Activated CD4-positive, alpha-beta T cell treated with anti-CD3 and anti-CD28 coated beads, Interleukin-2, amount 50 U/mL, for 1 hour (primary cell): ENCODE results near the gene RICTOR.
"Not testable (repeated sequence)": the region's sequence is repeated elsewhere in the genome, so short reads cannot be mapped to it uniquely, and the experiment has no call there.

Source experiments
- DNase-seq: peaks from one replicate; pipeline ENCODE4 v3.0.0-alpha.2; 2020

The RICTOR gene

DNA sequence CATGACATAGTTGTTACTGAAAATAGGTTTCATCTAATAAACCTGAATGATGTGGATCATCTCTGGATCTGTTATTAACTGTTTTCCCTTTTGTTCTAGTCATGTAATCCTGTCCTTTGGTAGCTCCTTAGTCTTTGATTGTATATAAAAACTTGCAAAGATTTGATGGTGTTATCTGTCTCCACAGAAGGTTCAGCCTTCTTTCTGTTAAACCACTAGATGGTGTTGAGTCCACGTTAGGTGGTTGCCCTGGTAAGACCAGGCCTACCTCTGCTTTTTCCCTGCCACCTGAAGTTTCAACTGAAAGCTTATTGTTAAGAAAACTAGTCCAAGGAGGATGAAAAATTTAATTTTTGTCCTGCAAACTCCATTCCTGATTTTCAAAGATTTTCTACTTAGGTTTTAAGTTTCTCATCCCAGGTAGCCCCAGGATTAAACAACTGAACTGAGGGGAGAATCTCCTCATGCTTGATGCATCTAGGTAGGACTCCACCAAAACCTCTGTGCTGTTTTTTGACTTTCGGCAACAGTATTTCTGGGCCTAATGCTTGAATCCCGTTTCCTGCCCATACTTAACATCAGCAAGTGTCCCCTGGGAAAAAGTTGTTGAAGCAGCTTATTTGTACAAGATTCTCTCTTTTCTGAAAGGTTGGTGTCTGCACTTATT is 68.5 kb downstream of the RICTOR start:
- no peak for DNase-seq

DNA sequence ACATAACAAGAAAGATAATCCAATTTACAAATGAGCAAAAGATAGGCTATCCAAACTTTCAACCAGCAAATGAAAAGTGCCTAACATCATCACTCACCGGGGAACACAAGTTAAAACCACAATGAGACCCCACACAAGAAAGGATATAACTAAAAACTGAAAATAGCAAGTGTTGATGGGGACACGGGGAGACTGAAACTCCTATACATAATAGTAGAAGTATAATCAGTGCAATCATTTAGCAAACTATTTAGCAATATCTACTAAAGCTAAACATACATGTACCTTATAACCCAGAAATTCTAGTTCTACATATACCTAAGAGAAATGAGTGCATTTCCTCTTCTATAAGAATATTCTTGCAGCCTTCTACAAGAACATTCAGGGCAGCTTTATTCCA is 72.5 kb downstream of the RICTOR start:
- DNase-seq: no peak

DNA sequence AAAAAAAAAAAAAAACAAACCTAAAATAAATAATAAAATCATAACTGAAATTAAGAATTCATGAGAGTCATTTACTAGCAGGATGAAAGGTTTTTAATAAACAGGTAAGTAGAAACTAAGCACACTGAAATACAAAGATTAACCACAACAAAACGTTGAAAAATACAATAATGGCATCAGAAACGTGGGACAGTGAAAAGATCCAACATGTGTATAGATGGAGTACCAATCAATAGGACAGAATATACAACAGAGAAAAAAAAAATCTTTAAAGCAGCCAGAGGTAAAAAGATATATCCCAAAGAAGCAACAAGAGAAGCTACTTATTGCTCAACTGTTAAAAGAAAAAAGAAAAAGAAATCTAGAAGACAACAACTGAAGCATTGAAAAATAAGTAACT is 75.2 kb downstream of the RICTOR start:
- no peak for DNase-seq

DNA sequence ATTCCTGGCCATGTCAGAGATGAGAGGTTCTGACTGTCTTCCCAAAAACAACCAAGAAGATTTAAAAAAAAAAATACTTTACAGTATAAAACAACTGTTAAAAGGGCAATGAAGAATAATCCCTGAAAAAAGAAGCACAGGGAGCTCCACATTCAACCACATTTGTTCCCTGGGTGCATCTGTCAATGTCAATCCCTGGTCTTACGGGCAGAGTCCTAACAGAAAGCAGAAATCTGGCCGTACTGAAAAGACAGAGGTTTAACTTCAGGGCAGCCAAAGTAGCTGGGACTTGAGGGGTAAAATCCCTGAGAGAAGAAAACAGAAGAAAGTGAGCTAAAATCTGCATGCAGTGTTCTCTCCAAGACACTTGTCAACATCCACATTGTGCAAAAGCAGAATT is 76.6 kb downstream of the RICTOR start:
- no peak for DNase-seq

DNA sequence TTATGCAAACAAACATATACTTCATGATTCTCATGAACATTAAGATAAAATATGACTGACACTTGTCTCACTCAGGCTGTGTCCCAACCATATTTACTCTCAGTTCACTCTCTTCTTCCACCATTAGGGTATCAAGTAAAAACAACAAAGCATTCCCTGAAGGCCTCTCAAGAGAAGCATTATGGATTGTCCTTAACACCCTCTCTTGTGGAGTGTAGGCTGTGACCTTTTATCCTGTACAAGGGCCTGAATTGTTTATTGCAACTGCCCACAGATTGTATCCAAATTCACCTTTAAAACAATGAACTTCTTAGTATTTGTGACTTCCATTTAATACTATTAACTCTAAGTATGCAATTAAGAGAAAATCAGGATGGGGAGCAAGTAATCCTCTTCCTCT is 78.1 kb downstream of the RICTOR start:
- no peak for DNase-seq

DNA sequence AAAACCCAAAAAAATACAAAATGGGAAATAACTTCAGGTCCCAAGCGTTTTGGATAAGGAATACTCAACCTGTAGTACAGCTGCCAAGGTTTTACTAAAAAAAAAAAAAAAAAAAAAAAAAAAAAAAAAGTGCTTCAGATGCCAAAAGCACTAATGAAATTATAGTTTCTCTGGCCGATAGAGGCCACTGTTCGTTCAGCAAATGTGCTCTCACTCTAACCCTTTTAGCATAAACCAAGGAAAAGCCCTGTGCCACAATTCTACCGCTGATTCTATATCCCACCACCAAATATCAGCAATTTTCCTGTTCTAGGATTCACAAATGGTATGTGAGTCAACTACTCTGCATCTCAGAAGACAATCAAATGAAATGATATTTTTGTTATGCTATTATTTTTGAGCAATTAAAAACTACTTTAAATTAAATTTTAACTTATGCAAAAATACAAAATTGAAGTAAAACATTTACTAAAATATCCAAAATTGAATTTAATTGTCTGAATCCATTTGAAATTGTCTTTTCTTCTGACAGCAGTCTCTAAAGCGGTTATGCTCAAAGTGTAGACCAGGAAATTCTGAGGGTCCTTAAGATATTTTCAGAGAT is 79.8 kb downstream of the RICTOR start:
- no peak for DNase-seq

DNA sequence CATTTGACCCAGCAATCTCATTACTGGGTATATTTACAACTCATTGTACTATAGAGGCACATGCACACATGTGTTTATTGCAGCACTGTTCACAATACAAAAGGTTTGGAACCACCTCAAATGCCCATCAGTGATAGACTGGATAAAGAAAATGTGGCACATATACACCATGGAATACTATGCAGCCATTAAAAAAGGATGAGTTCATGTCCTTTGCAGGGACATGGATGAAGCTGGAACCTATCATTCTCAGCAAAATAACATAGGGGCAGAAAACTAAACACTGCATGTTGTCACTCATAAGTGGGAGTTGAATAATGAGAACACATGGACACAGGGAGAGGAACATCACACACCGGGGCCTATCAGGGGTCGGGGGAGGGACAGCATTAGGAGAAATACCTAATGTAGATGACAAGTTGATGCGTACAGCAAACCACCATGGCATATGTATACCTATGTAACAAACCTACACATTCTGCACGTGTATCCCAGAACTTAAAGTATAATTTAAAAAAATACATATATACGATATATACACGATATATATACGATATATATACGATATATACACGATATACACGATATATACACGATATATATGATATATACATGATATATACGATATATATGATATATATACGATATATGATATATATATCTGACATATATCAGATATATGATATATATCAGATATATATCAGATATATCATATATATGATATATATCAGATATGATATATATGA is 84.1 kb downstream of the RICTOR start:
- not testable (repeated sequence) for DNase-seq

DNA sequence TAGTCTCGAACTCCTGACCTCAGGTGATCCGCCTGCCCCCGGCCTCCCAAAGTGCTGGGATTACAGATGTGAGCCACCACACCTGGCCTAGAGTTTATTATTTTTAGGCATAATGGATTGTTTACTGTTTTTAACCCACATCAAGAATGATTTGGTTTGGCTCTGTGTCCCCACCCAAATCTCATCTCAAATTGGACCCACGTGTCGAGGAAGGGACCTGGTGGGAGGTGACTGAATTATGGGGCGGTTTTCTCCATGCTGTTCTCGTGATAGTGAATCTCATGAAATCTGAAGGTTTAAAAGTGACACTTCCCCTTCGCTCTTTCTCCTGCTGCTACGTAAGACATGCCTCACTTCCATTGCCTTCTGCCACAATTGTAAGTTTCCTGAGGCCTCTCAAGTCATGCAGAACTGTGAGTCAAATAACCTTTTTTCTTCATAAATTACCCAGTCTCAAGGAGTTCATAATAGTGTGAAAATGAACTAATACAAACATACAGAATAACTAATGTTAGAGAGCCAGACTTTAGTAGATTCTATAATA is 88.2 kb downstream of the RICTOR start:
- no peak for DNase-seq

DNA sequence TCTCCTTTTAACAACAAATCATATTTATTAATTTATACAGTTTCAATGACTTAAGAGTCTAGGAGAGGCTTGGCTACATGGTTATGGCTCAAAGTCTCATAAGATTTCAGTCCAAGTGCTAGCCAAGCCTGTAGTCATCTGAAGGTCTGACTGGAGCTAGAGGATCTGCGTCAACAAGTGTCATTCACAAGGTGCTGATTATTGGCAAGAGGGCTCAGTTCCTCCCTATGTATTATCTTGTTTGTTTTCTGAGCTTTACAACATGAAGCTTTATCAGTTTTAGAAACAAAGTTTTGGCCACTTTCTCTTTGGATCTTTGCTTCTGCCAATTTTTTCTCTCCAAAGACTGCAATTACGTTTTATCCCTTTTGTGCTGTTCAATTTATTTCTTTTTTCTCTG is 94.7 kb downstream of the RICTOR start:
- DNase-seq: no peak

DNA sequence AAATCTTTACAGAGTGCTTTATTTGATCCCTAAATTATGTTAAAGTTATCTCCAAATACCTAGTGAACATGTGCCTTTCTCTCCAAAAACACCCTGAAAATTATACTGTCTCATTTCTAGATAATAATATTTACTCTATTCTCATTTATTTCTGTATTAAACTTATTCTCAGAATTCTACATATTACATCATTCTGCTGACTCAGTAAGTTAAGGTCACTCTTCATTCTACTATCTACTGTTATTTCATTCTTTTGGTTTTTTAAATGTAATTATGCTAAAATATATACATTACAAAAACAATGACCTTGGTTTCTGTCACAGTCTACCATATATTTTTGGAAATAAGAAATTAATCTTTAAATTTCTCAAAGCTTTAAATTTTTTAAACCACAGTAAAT is 96.2 kb downstream of the RICTOR start:
- DNase-seq: no peak

DNA sequence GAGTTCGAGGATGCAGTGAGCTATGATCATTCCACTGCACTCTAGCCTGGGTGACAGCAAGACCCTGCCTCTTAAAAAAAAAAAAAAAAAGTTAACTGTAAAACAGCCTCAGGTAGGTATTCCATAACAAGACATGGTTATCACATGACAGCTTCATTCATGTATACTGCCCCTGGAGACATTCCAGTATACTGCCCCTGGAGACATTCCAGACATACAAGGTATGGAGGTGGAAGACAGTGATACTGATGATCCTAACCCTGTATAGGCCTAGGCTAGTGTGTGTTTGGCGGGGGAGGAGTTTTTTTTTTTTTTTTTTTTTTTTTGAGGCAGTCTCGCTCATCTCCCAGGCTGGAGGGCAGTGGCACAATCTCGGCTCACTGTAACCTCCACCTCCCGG is 105.5 kb downstream of the RICTOR start:
- no peak for DNase-seq

DNA sequence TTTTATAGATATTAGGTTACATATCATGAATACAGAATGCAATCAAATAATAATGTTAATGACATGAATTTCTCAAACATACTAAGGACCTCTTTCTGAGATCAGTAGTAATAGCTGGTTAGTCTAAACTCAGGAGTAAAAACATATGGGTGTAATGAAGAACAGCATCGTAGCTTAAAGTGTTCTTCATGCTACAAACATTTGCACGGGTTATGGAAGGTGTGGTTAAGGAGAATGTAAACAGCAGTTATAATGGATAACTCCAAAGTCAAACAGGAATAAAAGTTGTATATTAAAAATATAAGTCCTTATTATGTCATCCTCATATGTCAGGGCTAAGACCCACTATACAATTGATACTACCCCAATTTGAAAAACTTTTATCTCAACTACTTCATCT is 112.5 kb downstream of the RICTOR start:
- DNase-seq: no peak

DNA sequence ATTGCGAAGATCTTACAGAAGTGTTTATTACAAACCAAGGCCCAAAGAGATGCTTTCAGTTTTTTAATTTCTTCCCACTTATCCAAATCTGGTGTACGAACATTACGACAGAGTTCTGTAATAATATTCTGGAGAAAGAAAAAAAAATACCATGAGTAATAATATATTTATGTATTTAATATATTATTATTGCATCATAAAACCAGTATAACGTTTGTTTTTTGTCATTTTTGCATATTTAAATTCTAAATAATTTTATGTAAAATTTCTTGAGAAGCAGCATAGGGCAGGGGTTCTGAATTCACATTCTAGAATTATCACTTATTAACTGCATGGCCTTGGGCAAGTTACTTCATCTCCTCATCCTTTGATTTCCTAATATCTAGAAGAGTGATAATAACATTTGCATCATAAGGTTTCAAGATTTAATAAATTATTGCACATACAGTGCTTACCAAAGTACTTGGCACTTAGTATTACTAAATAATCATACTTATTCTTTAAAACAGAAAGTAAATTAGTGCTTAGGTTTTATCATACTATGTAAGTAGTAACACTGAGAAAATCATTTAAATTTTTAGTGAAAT is 120.7 kb downstream of the RICTOR start:
- no peak for DNase-seq

DNA sequence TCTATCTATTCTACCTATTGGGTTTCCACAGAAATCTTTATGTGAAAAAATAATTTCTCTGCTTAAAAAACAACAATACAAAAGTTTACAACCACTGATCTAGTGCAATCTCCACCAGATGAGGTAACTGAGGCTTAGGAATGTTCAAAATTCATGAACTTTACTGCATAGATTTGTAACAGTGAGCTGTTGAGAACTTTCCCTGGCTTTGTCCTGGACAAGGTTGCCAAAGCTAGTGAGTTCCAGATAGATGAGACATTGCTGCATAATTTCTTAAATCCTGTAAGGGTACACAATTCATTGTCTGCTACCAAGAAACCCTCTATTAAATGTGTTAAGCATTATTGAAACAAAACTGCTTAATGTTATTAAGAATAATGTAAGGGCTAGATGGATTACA is 125.7 kb downstream of the RICTOR start:
- no peak for DNase-seq

DNA sequence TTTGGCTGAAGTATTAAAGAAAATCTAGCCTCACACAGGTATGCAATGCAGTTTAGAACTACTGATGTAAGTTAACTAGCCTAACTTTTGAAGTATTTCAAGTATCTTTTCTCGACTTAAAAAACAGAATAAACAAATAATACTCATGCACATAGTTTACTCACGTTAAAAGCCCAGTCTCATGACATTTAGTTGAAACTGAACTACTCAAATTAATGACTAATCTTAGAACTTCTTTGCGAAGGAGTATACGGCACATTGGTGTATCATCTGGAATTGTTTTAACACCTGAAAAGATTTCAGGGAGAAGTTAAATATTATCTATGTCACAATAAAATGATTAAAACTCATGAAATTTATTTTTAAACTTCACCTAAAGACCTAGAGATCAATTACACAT is 129.9 kb downstream of the RICTOR start:
- no peak for DNase-seq

DNA sequence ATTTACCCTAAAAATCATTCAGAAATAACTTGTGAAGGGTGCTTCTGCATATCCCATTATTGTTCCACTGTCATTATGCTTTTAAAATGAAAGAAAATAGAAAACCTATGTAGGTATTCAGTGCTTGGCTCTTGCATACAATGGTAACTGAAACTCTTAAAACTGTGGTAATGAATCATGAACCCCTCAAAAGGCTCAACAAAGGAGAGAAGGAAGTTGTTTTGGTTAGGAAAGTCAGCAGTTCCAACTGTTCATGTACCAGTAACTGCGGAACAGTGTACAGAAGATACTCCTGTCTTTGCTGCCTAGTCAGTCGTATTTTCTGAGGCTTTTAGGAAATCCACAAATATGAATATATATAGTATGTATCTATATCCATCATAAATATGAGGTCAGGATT is 132.3 kb downstream of the RICTOR start:
- no peak for DNase-seq

DNA sequence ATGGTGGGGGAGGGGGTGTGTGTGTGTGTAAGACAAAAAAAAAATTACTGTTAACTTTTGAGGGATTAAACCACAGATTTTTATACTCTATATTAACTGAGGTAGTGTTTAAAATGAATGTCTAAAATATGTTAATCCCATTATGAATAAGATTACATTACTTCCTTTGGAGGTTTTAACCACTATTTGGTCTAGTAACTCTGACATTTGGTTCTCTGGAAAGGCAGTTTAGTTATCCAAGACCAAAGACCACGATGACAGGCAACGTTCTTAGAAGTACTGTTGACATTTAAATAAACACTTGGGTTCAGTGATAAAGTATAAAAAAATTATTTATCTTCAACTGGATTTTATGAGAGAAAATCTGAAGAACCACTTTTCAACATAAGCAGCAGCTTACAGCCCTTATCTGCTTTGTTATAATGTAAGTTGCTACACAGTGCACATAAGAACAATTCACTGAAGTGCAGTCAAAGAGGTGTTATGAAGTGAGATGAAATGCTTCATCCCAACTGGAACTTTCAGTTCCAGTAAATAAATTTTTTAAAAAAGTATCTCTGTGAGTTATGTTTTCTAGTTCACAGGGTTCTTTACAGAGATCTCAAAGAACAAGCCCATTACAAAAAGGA is 133.9 kb downstream of the RICTOR start:
- no peak for DNase-seq

DNA sequence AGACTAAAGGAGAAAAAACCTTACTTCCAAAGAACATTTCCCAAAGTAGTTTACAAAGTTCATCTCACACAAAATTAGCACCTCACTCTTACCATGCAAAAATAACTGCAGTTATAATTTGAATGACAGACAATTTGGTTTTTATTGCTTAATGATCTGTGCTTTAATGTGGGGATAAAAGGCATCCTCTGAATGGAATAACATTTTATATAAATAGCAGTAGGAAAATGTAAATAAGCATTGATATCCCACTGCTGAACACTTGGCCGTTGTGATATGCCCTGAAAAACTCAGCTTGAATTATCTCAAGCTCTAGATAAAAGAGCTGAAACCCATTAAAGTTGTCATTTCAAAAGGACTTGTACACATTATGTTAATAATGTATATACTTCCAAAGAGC is 135.2 kb downstream of the RICTOR start:
- DNase-seq: no peak

DNA sequence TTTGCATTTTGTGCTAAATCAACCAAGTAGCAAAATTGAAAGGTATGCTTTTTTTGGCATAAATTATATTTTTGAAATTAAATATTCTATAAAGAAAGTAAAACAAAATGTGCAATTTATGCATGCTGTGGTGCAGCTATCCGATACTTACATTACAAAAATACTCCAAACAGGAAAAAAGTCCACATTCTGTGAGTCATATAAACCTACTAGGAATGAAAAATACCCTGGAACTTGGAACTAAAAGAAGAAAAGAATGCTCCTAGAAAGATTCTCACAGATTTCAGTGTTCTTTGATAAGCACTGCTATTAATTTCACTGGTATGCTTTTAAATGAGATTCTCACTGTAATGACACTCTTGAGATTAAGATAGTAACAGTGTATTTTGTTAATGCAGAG is 135.8 kb downstream of the RICTOR start:
- DNase-seq: no peak

DNA sequence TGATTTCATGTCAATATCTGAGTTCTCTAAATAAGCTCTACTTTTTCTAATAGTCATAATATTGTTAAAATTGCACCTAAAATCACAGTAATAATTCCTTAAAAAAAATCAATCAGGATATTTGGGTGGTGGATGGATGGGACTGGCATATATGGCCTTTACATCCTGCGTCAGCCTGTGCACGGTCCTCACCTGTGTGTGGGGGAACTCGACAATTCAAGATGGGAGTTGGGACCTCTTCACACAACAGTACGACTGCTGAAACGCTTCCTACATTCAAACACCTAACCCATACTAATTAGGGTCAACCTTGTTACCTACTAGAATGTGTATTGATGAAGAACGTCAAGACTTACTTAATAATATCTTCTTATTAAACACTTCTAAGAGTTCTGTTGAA is 137.9 kb downstream of the RICTOR start:
- DNase-seq: no peak

DNA sequence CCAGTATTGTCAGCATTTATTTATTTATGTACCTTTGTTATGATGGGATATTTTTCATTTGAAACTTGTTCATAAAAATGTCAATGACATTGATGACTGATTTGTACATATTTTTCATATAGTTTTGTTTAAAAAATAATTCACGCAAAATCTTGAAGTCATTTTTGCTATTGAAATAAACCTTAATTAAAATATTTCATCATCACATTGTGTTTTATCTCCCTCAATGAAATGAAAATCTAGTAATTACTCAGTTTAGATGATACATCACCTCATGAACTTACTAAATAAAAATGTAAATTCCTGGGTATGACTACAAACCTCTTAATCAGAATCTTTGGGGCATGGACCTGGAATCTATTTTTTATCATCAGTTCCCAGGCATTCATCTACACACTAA is 138.8 kb downstream of the RICTOR start:
- DNase-seq: no peak

DNA sequence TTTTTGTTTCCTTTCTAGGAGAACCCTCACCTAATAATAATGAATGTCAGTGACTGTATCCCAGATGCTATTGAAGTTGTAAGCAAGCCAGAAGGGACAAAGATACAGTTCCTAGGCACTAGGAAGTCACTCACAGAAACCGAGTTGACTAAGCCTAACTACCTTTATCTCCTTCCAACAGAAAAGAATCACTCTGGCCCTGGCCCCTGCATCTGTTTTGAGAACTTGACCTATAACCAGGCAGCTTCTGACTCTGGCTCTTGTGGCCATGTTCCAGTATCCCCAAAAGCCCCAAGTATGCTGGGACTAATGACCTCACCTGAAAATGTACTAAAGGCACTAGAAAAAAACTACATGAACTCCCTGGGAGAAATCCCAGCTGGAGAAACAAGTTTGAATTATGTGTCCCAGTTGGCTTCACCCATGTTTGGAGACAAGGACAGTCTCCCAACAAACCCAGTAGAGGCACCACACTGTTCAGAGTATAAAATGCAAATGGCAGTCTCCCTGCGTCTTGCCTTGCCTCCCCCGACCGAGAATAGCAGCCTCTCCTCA is 141.3 kb downstream of the RICTOR start:
- DNase-seq: no peak

DNA sequence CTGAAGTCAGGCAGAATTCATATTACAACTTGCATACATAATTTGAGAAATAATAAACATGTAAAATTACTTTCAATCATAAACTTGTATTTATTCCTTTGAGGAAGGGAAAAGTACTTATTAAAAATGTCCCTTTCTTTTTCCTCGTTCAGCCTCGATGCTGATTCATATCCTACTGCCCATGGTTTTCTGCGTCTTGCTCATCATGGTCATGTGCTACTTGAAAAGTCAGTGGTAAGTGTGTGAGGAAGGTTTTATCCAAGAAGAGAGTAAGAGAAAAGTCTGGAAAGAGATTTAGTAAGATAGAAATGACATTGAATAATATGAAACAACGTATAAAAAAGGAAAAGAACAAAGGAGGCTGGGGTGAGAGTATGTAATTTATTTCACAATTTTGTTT is 142.5 kb downstream of the RICTOR start:
- no peak for DNase-seq
